ENCODE measurements around the gene FECH.

- TF ChIP-seq, protein P1, sequence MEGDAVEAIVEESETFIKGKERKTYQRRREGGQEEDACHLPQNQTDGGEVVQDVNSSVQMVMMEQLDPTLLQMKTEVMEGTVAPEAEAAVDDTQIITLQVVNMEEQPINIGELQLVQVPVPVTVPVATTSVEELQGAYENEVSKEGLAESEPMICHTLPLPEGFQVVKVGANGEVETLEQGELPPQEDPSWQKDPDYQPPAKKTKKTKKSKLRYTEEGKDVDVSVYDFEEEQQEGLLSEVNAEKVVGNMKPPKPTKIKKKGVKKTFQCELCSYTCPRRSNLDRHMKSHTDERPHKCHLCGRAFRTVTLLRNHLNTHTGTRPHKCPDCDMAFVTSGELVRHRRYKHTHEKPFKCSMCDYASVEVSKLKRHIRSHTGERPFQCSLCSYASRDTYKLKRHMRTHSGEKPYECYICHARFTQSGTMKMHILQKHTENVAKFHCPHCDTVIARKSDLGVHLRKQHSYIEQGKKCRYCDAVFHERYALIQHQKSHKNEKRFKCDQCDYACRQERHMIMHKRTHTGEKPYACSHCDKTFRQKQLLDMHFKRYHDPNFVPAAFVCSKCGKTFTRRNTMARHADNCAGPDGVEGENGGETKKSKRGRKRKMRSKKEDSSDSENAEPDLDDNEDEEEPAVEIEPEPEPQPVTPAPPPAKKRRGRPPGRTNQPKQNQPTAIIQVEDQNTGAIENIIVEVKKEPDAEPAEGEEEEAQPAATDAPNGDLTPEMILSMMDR (conservative IDR thresholded peaks at IDR 0.05; ENCODE audit: low read length): no peak
- TF ChIP-seq EZH2phosphoT487 (IDR thresholded peaks at IDR 0.05; ENCODE audit: borderline replicate concordance, low read depth, low read length): no peak
Observed at GRCh38 chr18:57619876-57620275, 33.4 kb upstream of the FECH start.
